Measurements from ENCODE around the gene CFAP77. TPM values are rescaled to one million over a fixed set of nuclear protein-coding genes. Genes with fewer than 3 reads are reported as not detected.

The CFAP77 gene
- total and polyA plus RNA-seq, 9 of the 15 experiments (the other 6 are each of a cell fraction or from before 2014, with no cell fraction given): not detected

DNA sequence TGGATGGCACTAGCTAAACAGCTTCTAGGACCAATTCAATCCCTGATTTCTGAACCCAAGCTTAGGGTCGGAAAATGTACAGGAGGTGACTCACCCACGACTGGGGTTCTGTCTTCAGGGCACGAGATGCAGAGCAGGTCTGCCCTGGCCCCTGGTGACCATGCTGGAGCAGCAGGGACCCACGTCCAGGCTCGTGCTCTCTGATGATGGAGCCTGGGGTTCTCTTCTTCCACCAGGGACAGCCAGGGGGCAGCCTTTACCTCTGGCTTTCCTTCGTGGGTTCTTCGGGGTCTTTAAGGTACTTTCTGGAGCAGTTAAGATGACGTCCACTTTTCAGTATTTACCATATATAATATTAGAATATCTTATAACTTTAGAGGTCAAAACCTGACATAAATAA is 2.1 kb downstream of the CFAP77 start (continued):
- TF ChIP-seq, protein P1, sequence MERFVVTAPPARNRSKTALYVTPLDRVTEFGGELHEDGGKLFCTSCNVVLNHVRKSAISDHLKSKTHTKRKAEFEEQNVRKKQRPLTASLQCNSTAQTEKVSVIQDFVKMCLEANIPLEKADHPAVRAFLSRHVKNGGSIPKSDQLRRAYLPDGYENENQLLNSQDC (CRISPR knock-in tag; IDR thresholded peaks at IDR 0.05): no peak
- TF ChIP-seq RAD21 (CRISPR knock-in tag; conservative IDR thresholded peaks at IDR 0.05 in 1 of 2, IDR thresholded peaks at IDR 0.05 in 1 of 2) (peak; percentile 34 to 66), ZNF316 (IDR thresholded peaks at IDR 0.05) (no peak), CBX5 (IDR thresholded peaks at IDR 0.05; ENCODE audit: borderline replicate concordance, low read depth) (no peak), SMC3 (conservative IDR thresholded peaks at IDR 0.05; ENCODE audit: insufficient read depth, low read depth, low read length) (peak; percentile 59; the same call in 1 of the 2 replicates), NFIX (CRISPR knock-in tag; IDR thresholded peaks at IDR 0.05; ENCODE audit: low read depth) (no peak), HMG20A (CRISPR knock-in tag; conservative IDR thresholded peaks at IDR 0.05) (no peak), ZC3H8 (IDR thresholded peaks at IDR 0.05) (no peak), XRCC3 (IDR thresholded peaks at IDR 0.05) (no peak), CTBP1 (IDR thresholded peaks at IDR 0.05; ENCODE audit: borderline replicate concordance) (no peak), ZZZ3 (IDR thresholded peaks at IDR 0.05) (no peak), CEBPG (CRISPR knock-in tag; IDR thresholded peaks at IDR 0.05) (no peak), CEBPG (tag; conservative IDR thresholded peaks at IDR 0.05 in 1 of 2, IDR thresholded peaks at IDR 0.05 in 1 of 2) (no peak), BHLHE40 (IDR thresholded peaks at IDR 0.05; ENCODE audit: low read length) (peak; percentile 36; the same call in 1 of the 2 replicates), ARHGAP35 (IDR thresholded peaks at IDR 0.05; ENCODE audit: partially characterized antibody) (no peak), POLR3G (IDR thresholded peaks at IDR 0.05; ENCODE audit: extremely low read depth, insufficient read length, insufficient replicate concordance) (no peak), NCOA1 (IDR thresholded peaks at IDR 0.05; ENCODE audit: low read depth) (no peak)
- TF ChIP-seq, protein P2, sequence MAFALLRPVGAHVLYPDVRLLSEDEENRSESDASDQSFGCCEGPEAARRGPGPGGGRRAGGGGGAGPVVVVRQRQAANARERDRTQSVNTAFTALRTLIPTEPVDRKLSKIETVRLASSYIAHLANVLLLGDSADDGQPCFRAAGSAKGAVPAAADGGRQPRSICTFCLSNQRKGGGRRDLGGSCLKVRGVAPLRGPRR (CRISPR knock-in tag; IDR thresholded peaks at IDR 0.05): no peak
- TF ChIP-seq, protein P3, sequence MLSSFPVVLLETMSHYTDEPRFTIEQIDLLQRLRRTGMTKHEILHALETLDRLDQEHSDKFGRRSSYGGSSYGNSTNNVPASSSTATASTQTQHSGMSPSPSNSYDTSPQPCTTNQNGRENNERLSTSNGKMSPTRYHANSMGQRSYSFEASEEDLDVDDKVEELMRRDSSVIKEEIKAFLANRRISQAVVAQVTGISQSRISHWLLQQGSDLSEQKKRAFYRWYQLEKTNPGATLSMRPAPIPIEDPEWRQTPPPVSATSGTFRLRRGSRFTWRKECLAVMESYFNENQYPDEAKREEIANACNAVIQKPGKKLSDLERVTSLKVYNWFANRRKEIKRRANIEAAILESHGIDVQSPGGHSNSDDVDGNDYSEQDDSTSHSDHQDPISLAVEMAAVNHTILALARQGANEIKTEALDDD (IDR thresholded peaks at IDR 0.05): no peak
- TF ChIP-seq, protein P4, sequence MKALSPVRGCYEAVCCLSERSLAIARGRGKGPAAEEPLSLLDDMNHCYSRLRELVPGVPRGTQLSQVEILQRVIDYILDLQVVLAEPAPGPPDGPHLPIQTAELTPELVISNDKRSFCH (CRISPR knock-in tag; IDR thresholded peaks at IDR 0.05): no peak
- TF ChIP-seq, protein P4 (tag; IDR thresholded peaks at IDR 0.05): 0 out of 2 replicates have a peak, but pooled peaks have one; percentile 26
- TF ChIP-seq, protein P5, sequence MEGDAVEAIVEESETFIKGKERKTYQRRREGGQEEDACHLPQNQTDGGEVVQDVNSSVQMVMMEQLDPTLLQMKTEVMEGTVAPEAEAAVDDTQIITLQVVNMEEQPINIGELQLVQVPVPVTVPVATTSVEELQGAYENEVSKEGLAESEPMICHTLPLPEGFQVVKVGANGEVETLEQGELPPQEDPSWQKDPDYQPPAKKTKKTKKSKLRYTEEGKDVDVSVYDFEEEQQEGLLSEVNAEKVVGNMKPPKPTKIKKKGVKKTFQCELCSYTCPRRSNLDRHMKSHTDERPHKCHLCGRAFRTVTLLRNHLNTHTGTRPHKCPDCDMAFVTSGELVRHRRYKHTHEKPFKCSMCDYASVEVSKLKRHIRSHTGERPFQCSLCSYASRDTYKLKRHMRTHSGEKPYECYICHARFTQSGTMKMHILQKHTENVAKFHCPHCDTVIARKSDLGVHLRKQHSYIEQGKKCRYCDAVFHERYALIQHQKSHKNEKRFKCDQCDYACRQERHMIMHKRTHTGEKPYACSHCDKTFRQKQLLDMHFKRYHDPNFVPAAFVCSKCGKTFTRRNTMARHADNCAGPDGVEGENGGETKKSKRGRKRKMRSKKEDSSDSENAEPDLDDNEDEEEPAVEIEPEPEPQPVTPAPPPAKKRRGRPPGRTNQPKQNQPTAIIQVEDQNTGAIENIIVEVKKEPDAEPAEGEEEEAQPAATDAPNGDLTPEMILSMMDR (IDR thresholded peaks at IDR 0.05 in 2 of 3, conservative IDR thresholded peaks at IDR 0.05 in 1 of 3; ENCODE audit: insufficient read depth in 2 of 3, low read depth in 1 of 3, low read length in 3 of 3): peak; percentile 58 to 76 (median 72)

All from K562 (cell line).